HepG2 (cell line): ENCODE data around the gene LOC128125822.

Source experiments
- ATAD3A ChIP-seq: sonication (generic); formaldehyde crosslinking; IDR thresholded peaks from 2 replicates; pipeline ENCODE4 v1.4.0; 2020; ENCODE audit warnings: missing genetic modification reagents
- IRF2 ChIP-seq: IDR thresholded peaks from 2 replicates; pipeline ENCODE4 v1.6.1; 2018; ENCODE audit warnings: missing genetic modification reagents, missing compliant biosample characterization
- TCF7L2 ChIP-seq: IDR thresholded peaks from 2 replicates; pipeline ENCODE4 v1.6.1; 2011; ENCODE audit warnings: mild to moderate bottlenecking, low read depth, low read length, moderate library complexity
- ZFX ChIP-seq: sonication (generic); formaldehyde crosslinking; IDR thresholded peaks from 2 replicates; pipeline ENCODE4 v1.4.0; 2020; ENCODE audit warnings: mild to moderate bottlenecking, low read depth, missing genetic modification reagents, moderate library complexity
- ZKSCAN1 ChIP-seq: fragments of 150-350 bp; IDR thresholded peaks from 2 replicates; pipeline ENCODE4 v1.6.1; 2014; ENCODE audit warnings: low read length
- ZNF354B ChIP-seq: sonication (generic); formaldehyde crosslinking; IDR thresholded peaks from 2 replicates; pipeline ENCODE4 v1.8.0; 2022; ENCODE audit warnings: mild to moderate bottlenecking, missing genetic modification reagents
- ZNF747 ChIP-seq: sonication (generic); formaldehyde crosslinking; IDR thresholded peaks from 2 replicates; pipeline ENCODE4 v1.8.1; 2023; ENCODE audit warnings: missing genetic modification reagents, mild to moderate bottlenecking, borderline replicate concordance
- TF ChIP-seq, protein P1 (sequence below): sonication (generic); formaldehyde crosslinking; IDR thresholded peaks from 2 replicates; pipeline ENCODE4 v1.8.0; 2022; ENCODE audit warnings: low read depth, missing genetic modification reagents
- TF ChIP-seq, protein P2 (sequence below): sonication (generic); formaldehyde crosslinking; IDR thresholded peaks from 2 replicates; pipeline ENCODE4 v1.5.0; 2020; ENCODE audit warnings: mild to moderate bottlenecking, missing genetic modification reagents
- TF ChIP-seq, protein P3 (sequence below): sonication (generic); formaldehyde crosslinking; IDR thresholded peaks from 2 replicates; pipeline ENCODE4 v1.5.0; 2020; ENCODE audit warnings: missing genetic modification reagents
- TF ChIP-seq, protein P4 (sequence below): sonication (generic); formaldehyde crosslinking; IDR thresholded peaks from 2 replicates; pipeline ENCODE4 v1.4.0; 2020; ENCODE audit warnings: missing genetic modification reagents
- TF ChIP-seq, protein P5 (sequence below): sonication (generic); formaldehyde crosslinking; IDR thresholded peaks from 2 replicates; pipeline ENCODE4 v1.5.0; 2020; ENCODE audit warnings: mild to moderate bottlenecking, missing genetic modification reagents
- TF ChIP-seq, protein P6 (sequence below): sonication (generic); formaldehyde crosslinking; IDR thresholded peaks from 2 replicates; pipeline ENCODE4 v1.4.0; 2020; ENCODE audit warnings: mild to moderate bottlenecking, low read depth, missing genetic modification reagents
- TF ChIP-seq, protein P7 (sequence below): sonication (generic); formaldehyde crosslinking; IDR thresholded peaks from 2 replicates; pipeline ENCODE4 v1.4.0; 2020; ENCODE audit warnings: missing genetic modification reagents, borderline replicate concordance

The LOC128125822 gene

DNA sequence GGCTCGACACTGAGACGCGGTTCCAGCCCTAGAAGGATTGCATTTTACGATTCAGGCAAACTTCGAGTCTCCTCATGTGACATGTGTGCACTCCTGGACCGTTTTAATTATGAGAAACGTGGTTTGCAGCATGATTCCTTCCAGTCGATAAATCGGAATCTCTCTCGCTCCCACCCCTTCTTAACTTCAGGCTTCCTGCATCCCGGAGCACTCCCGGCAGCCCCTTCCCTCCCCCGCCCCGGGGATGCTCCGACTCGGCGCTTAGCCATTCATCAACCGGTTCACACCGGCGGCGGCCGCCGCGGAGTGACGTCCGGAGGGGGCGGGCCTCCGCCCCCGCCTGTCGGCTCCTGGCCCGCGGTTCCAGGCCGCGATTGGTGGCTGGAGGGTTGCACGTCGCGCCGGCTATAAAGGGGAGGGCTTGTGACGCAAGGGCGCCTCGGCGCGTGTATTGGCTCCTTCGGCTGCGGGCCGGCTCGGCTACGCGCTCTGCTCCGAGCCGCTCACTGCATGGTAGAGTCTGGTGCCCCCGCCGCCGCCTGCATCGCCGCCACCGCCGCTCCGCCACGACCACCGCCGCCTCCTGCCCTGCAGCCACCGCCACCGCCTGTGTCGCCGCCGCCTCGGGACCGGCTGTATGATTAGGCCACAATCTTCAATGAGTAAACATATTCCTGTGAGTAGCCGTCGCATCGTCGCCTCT is at the start of gene LOC128125822, which contains the start of gene PTP4A1 (continued):
- TF ChIP-seq, protein P1, sequence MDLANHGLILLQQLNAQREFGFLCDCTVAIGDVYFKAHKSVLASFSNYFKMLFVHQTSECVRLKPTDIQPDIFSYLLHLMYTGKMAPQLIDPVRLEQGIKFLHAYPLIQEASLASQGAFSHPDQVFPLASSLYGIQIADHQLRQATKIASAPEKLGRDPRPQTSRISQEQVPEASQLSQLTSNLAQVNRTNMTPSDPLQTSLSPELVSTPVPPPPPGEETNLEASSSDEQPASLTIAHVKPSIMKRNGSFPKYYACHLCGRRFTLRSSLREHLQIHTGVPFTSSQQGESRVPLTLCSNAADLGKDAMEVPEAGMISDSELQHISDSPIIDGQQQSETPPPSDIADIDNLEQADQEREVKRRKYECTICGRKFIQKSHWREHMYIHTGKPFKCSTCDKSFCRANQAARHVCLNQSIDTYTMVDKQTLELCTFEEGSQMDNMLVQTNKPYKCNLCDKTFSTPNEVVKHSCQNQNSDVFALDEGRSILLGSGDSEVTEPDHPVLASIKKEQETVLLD (CRISPR knock-in tag): peak; percentile 80
- TF ChIP-seq, protein P2, sequence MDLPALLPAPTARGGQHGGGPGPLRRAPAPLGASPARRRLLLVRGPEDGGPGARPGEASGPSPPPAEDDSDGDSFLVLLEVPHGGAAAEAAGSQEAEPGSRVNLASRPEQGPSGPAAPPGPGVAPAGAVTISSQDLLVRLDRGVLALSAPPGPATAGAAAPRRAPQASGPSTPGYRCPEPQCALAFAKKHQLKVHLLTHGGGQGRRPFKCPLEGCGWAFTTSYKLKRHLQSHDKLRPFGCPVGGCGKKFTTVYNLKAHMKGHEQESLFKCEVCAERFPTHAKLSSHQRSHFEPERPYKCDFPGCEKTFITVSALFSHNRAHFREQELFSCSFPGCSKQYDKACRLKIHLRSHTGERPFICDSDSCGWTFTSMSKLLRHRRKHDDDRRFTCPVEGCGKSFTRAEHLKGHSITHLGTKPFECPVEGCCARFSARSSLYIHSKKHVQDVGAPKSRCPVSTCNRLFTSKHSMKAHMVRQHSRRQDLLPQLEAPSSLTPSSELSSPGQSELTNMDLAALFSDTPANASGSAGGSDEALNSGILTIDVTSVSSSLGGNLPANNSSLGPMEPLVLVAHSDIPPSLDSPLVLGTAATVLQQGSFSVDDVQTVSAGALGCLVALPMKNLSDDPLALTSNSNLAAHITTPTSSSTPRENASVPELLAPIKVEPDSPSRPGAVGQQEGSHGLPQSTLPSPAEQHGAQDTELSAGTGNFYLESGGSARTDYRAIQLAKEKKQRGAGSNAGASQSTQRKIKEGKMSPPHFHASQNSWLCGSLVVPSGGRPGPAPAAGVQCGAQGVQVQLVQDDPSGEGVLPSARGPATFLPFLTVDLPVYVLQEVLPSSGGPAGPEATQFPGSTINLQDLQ (CRISPR knock-in tag): no peak
- TF ChIP-seq TCF7L2: no peak
- TF ChIP-seq ATAD3A (CRISPR knock-in tag): 0 out of 2 replicates have a peak, but pooled peaks have one; percentile 3
- no peak; the same call in 1 of the 2 replicates for TF ChIP-seq IRF2 (CRISPR knock-in tag)
- TF ChIP-seq, protein P3, sequence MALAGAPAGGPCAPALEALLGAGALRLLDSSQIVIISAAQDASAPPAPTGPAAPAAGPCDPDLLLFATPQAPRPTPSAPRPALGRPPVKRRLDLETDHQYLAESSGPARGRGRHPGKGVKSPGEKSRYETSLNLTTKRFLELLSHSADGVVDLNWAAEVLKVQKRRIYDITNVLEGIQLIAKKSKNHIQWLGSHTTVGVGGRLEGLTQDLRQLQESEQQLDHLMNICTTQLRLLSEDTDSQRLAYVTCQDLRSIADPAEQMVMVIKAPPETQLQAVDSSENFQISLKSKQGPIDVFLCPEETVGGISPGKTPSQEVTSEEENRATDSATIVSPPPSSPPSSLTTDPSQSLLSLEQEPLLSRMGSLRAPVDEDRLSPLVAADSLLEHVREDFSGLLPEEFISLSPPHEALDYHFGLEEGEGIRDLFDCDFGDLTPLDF (CRISPR knock-in tag): no peak
- TF ChIP-seq, protein P4, sequence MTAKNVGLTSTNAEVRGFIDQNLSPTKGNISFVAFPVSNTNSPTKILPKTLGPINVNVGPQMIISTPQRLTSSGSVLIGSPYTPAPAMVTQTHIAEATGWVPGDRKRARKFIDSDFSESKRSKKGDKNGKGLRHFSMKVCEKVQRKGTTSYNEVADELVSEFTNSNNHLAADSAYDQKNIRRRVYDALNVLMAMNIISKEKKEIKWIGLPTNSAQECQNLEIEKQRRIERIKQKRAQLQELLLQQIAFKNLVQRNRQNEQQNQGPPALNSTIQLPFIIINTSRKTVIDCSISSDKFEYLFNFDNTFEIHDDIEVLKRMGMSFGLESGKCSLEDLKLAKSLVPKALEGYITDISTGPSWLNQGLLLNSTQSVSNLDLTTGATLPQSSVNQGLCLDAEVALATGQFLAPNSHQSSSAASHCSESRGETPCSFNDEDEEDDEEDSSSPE: peak; percentile 69
- TF ChIP-seq, protein P5, sequence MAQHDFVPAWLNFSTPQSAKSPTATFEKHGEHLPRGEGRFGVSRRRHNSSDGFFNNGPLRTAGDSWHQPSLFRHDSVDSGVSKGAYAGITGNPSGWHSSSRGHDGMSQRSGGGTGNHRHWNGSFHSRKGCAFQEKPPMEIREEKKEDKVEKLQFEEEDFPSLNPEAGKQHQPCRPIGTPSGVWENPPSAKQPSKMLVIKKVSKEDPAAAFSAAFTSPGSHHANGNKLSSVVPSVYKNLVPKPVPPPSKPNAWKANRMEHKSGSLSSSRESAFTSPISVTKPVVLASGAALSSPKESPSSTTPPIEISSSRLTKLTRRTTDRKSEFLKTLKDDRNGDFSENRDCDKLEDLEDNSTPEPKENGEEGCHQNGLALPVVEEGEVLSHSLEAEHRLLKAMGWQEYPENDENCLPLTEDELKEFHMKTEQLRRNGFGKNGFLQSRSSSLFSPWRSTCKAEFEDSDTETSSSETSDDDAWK (CRISPR knock-in tag): no peak
- TF ChIP-seq, protein P6, sequence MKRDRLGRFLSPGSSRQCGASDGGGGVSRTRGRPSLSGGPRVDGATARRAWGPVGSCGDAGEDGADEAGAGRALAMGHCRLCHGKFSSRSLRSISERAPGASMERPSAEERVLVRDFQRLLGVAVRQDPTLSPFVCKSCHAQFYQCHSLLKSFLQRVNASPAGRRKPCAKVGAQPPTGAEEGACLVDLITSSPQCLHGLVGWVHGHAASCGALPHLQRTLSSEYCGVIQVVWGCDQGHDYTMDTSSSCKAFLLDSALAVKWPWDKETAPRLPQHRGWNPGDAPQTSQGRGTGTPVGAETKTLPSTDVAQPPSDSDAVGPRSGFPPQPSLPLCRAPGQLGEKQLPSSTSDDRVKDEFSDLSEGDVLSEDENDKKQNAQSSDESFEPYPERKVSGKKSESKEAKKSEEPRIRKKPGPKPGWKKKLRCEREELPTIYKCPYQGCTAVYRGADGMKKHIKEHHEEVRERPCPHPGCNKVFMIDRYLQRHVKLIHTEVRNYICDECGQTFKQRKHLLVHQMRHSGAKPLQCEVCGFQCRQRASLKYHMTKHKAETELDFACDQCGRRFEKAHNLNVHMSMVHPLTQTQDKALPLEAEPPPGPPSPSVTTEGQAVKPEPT: no peak
- TF ChIP-seq ZNF747 (CRISPR knock-in tag): peak; percentile 9; the same call in 1 of the 2 replicates
- peak; percentile 52; the same call in 1 of the 2 replicates for TF ChIP-seq ZFX (CRISPR knock-in tag)
- TF ChIP-seq ZKSCAN1: no peak
- TF ChIP-seq, protein P7, sequence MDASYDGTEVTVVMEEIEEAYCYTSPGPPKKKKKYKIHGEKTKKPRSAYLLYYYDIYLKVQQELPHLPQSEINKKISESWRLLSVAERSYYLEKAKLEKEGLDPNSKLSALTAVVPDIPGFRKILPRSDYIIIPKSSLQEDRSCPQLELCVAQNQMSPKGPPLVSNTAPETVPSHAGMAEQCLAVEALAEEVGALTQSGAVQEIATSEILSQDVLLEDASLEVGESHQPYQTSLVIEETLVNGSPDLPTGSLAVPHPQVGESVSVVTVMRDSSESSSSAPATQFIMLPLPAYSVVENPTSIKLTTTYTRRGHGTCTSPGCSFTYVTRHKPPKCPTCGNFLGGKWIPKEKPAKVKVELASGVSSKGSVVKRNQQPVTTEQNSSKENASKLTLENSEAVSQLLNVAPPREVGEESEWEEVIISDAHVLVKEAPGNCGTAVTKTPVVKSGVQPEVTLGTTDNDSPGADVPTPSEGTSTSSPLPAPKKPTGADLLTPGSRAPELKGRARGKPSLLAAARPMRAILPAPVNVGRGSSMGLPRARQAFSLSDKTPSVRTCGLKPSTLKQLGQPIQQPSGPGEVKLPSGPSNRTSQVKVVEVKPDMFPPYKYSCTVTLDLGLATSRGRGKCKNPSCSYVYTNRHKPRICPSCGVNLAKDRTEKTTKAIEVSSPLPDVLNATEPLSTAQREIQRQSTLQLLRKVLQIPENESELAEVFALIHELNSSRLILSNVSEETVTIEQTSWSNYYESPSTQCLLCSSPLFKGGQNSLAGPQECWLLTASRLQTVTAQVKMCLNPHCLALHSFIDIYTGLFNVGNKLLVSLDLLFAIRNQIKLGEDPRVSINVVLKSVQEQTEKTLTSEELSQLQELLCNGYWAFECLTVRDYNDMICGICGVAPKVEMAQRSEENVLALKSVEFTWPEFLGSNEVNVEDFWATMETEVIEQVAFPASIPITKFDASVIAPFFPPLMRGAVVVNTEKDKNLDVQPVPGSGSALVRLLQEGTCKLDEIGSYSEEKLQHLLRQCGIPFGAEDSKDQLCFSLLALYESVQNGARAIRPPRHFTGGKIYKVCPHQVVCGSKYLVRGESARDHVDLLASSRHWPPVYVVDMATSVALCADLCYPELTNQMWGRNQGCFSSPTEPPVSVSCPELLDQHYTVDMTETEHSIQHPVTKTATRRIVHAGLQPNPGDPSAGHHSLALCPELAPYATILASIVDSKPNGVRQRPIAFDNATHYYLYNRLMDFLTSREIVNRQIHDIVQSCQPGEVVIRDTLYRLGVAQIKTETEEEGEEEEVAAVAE (CRISPR knock-in tag): peak; percentile 57
- TF ChIP-seq ZNF354B (CRISPR knock-in tag): peak; percentile 85; the same call in 1 of the 2 replicates
